SK-N-SH treated with all-trans-retinoic acid at 6 μM for 48 hours (cell line): Measurements from ENCODE around the gene TMEM125.

Experiments
- ATAC-seq: fragments of 200-7000 bp; cut with Tn5 transposase; 3 replicates; pipeline ENCODE4 v1.9.1; 2020; ENCODE audit warnings: mild to moderate bottlenecking, moderate library complexity
- ARNTL ChIP-seq: fragments of 450-650 bp; formaldehyde crosslinking; IDR thresholded peaks from 2 replicates; pipeline ENCODE4 v1.5.0; 2020; ENCODE audit warnings: low read depth, mild to moderate bottlenecking, moderate library complexity, borderline replicate concordance
- BACH2 ChIP-seq: fragments of 250-450 bp; sonication (Bioruptor Pico); IDR thresholded peaks from 2 replicates; pipeline ENCODE4 v1.9.0; 2021; ENCODE audit warnings: mild to moderate bottlenecking, borderline replicate concordance
- CREB5 ChIP-seq: fragments of 250-450 bp; sonication (Bioruptor Pico); IDR thresholded peaks from 2 replicates; pipeline ENCODE4 v1.5.1; 2020; ENCODE audit warnings: low read depth, mild to moderate bottlenecking, moderate library complexity
- CSDC2 ChIP-seq: fragments of 250-450 bp; sonication (Bioruptor Pico); IDR thresholded peaks from 2 replicates; pipeline ENCODE4 v1.5.0; 2020; ENCODE audit warnings: mild to moderate bottlenecking, moderate library complexity
- CSRNP3 ChIP-seq: fragments of 250-450 bp; sonication (Bioruptor Pico); IDR thresholded peaks from 2 replicates; pipeline ENCODE4 v1.5.1; 2021; ENCODE audit warnings: mild to moderate bottlenecking, moderate library complexity
- ESRRG ChIP-seq: fragments of 250-450 bp; sonication (Bioruptor Pico); IDR thresholded peaks from 2 replicates; pipeline ENCODE4 v1.6.1; 2021; ENCODE audit warnings: mild to moderate bottlenecking
- ISL1 ChIP-seq: fragments of 250-450 bp; sonication (Bioruptor Pico); IDR thresholded peaks from 2 replicates; pipeline ENCODE4 v2.1.2; 2022; ENCODE audit warnings: mild to moderate bottlenecking, moderate library complexity
- OSR1 ChIP-seq: fragments of 250-450 bp; sonication (Bioruptor Pico); IDR thresholded peaks from 2 replicates; pipeline ENCODE4 v1.8.0; 2022; ENCODE audit warnings: moderate library complexity, mild to moderate bottlenecking, inconsistent platforms
- PATZ1 ChIP-seq: fragments of 250-450 bp; sonication (Bioruptor Pico); IDR thresholded peaks from 2 replicates; pipeline ENCODE4 v1.8.0; 2020; ENCODE audit warnings: mild to moderate bottlenecking, moderate library complexity, borderline replicate concordance
- POU6F1 ChIP-seq: fragments of 250-450 bp; sonication (Bioruptor Pico); IDR thresholded peaks from 2 replicates; pipeline ENCODE4 v1.8.0; 2021; ENCODE audit warnings: low read depth, mild to moderate bottlenecking, moderate library complexity, borderline replicate concordance
- PPARA ChIP-seq: fragments of 250-450 bp; sonication (Bioruptor Pico); IDR thresholded peaks from 2 replicates; pipeline ENCODE4 v1.5.0; 2020; ENCODE audit warnings: mild to moderate bottlenecking, borderline replicate concordance
- RARB ChIP-seq: fragments of 250-450 bp; sonication (Bioruptor Pico); IDR thresholded peaks from 2 replicates; pipeline ENCODE4 v1.8.0; 2021; ENCODE audit warnings: mild to moderate bottlenecking, moderate library complexity
- SNAI2 ChIP-seq: fragments of 250-450 bp; sonication (Bioruptor Pico); IDR thresholded peaks from 2 replicates; pipeline ENCODE4 v1.5.0; 2020; ENCODE audit warnings: mild to moderate bottlenecking, moderate library complexity
- TCF4 ChIP-seq: fragments of 250-450 bp; sonication (Bioruptor Pico); IDR thresholded peaks from 2 replicates; pipeline ENCODE4 v1.8.0; 2021; ENCODE audit warnings: mild to moderate bottlenecking, moderate library complexity, borderline replicate concordance
- TOX ChIP-seq: fragments of 250-450 bp; sonication (Bioruptor Pico); IDR thresholded peaks from 2 replicates; pipeline ENCODE4 v1.8.0; 2021; ENCODE audit warnings: mild to moderate bottlenecking, moderate library complexity, borderline replicate concordance
- TSHZ2 ChIP-seq: fragments of 250-450 bp; sonication (Bioruptor Pico); IDR thresholded peaks from 2 replicates; pipeline ENCODE4 v1.5.0; 2020; ENCODE audit warnings: mild to moderate bottlenecking, moderate library complexity
- ZC3H10 ChIP-seq: fragments of 250-450 bp; sonication (Bioruptor Pico); IDR thresholded peaks from 2 replicates; pipeline ENCODE4 v1.5.1; 2021; ENCODE audit warnings: mild to moderate bottlenecking, moderate library complexity
- ZFP3 ChIP-seq: fragments of 250-450 bp; sonication (Bioruptor Pico); IDR thresholded peaks from 2 replicates; pipeline ENCODE4 v1.5.0; 2020; ENCODE audit warnings: mild to moderate bottlenecking, moderate library complexity
- ZFP30 ChIP-seq: fragments of 450-650 bp; formaldehyde crosslinking; IDR thresholded peaks from 2 replicates; pipeline ENCODE4 v1.5.0; 2022; ENCODE audit warnings: mild to moderate bottlenecking, moderate library complexity
- ZNF565 ChIP-seq: fragments of 450-650 bp; formaldehyde crosslinking; conservative IDR thresholded peaks from 2 replicates; pipeline ENCODE4 v1.5.0; 2020; ENCODE audit warnings: low read depth, mild to moderate bottlenecking, moderate library complexity
- ZNF70 ChIP-seq: fragments of 450-650 bp; formaldehyde crosslinking; IDR thresholded peaks from 2 replicates; pipeline ENCODE4 v1.5.0; 2020; ENCODE audit warnings: mild to moderate bottlenecking, moderate library complexity
- ZNF8 ChIP-seq: fragments of 450-650 bp; formaldehyde crosslinking; IDR thresholded peaks from 2 replicates; pipeline ENCODE4 v1.5.0; 2020; ENCODE audit warnings: mild to moderate bottlenecking, moderate library complexity

The TMEM125 gene

GRCh38 chr1:43316738-43317520 lies 47.1 kb downstream of the TMEM125 start:
- no peak for TF ChIP-seq OSR1 (CRISPR knock-in tag)
- no peak for TF ChIP-seq ZFP30 (CRISPR knock-in tag)
- TF ChIP-seq RARB (CRISPR knock-in tag) = no peak
- no peak for TF ChIP-seq BACH2

GRCh38 chr1:43317817-43318471 lies 48.2 kb downstream of the TMEM125 start:
- TF ChIP-seq ZNF70 (no peak), CREB5 (CRISPR knock-in tag) (no peak), OSR1 (CRISPR knock-in tag) (no peak), RARB (CRISPR knock-in tag) (no peak), ARNTL (CRISPR knock-in tag) (no peak), PATZ1 (CRISPR knock-in tag) (no peak), CSDC2 (CRISPR knock-in tag) (no peak), TSHZ2 (no peak), ZFP3 (CRISPR knock-in tag) (no peak), ZC3H10 (no peak), TOX (CRISPR knock-in tag) (no peak), BACH2 (no peak), CSRNP3 (CRISPR knock-in tag) (no peak), PPARA (CRISPR knock-in tag) (no peak)
- no peak for ATAC-seq

More at GRCh38 chr1:43316738-43317520, 47.1 kb downstream of the TMEM125 start:
- no peak for ATAC-seq

GRCh38 chr1:43318831-43319230 lies 49.0 kb downstream of the TMEM125 start:
- TF ChIP-seq ZFP3 (CRISPR knock-in tag) (no peak), ZNF565 (no peak), ZC3H10 (no peak), OSR1 (CRISPR knock-in tag) (no peak), ARNTL (CRISPR knock-in tag) (no peak), ZNF8 (CRISPR knock-in tag) (no peak), CSDC2 (CRISPR knock-in tag) (no peak), SNAI2 (CRISPR knock-in tag) (no peak), BACH2 (no peak), ISL1 (CRISPR knock-in tag) (no peak), ESRRG (CRISPR knock-in tag) (no peak), ZNF70 (no peak), PPARA (CRISPR knock-in tag) (no peak), RARB (CRISPR knock-in tag) (no peak), PATZ1 (CRISPR knock-in tag) (no peak), POU6F1 (no peak), TCF4 (CRISPR knock-in tag) (no peak), TOX (CRISPR knock-in tag) (no peak), CREB5 (CRISPR knock-in tag) (no peak)
- ATAC-seq = no peak
